HEK293 (cell line): Measurements from ENCODE around the gene ANKRD33B.
"Not testable (repeated sequence)": the region's sequence is repeated elsewhere in the genome, so short reads cannot be mapped to it uniquely, and the experiment has no call there.

Experiments used
- CTCF ChIP-seq: fragments of 450-650 bp; formaldehyde crosslinking; IDR thresholded peaks from 2 replicates; pipeline ENCODE4 v1.5.1; 2016; ENCODE audit warnings: missing biosample characterization, missing genetic modification characterization
- EGR2 ChIP-seq: fragments of 450-650 bp; formaldehyde crosslinking; IDR thresholded peaks from 2 replicates; pipeline ENCODE4 v1.5.1; 2016; ENCODE audit warnings: low read depth, missing biosample characterization, missing genetic modification characterization
- KLF10 ChIP-seq: fragments of 450-650 bp; IDR thresholded peaks from 2 replicates; pipeline ENCODE4 v1.5.1; 2018; ENCODE audit warnings: missing biosample characterization, mild to moderate bottlenecking, missing genetic modification characterization
- WT1 ChIP-seq: fragments of 450-650 bp; formaldehyde crosslinking; IDR thresholded peaks from 2 replicates; pipeline ENCODE4 v1.5.1; 2016; ENCODE audit warnings: missing biosample characterization, missing genetic modification characterization
- ZNF274 ChIP-seq, 2 experiments: fragments of 200-500 bp in 1 of 2; fragments of 450-650 bp in 1 of 2; sonication (Bioruptor generic) in 1 of 2; formaldehyde crosslinking in 1 of 2; IDR thresholded peaks; 2 replicates each; pipeline versions ENCODE4 v1.5.1 to v1.6.1; 2014 to 2016; ENCODE audit warnings: borderline replicate concordance in 1 of 2, inconsistent platforms in 1 of 2, low read length in 1 of 2, missing biosample characterization in 1 of 2, missing genetic modification characterization in 1 of 2
- ZNF433 ChIP-seq: fragments of 450-650 bp; formaldehyde crosslinking; IDR thresholded peaks from 2 replicates; pipeline ENCODE4 v1.5.1; 2016; ENCODE audit warnings: missing biosample characterization, missing genetic modification characterization, low read depth
- ZNF501 ChIP-seq: fragments of 450-650 bp; formaldehyde crosslinking; IDR thresholded peaks from 2 replicates; pipeline ENCODE4 v1.5.1; 2016; ENCODE audit warnings: missing biosample characterization, missing genetic modification characterization
- ZNF777 ChIP-seq: fragments of 450-650 bp; formaldehyde crosslinking; IDR thresholded peaks from 2 replicates; pipeline ENCODE4 v1.5.1; 2017; ENCODE audit warnings: missing biosample characterization, missing genetic modification characterization, borderline replicate concordance
- ZSCAN4 ChIP-seq: fragments of 450-650 bp; formaldehyde crosslinking; IDR thresholded peaks from 2 replicates; pipeline ENCODE4 v1.5.1; 2017; ENCODE audit warnings: missing biosample characterization, missing genetic modification characterization
- TF ChIP-seq, protein P1 (sequence below): fragments of 450-650 bp; formaldehyde crosslinking; IDR thresholded peaks from 2 replicates; pipeline ENCODE4 v1.5.1; 2016; ENCODE audit warnings: missing biosample characterization, missing genetic modification characterization
- TF ChIP-seq, protein P2 (sequence below): fragments of 450-650 bp; formaldehyde crosslinking; IDR thresholded peaks from 2 replicates; pipeline ENCODE4 v1.5.1; 2016; ENCODE audit warnings: missing biosample characterization, missing genetic modification characterization
- TF ChIP-seq, protein P3 (sequence below): fragments of 450-650 bp; IDR thresholded peaks from 2 replicates; pipeline ENCODE4 v1.5.1; 2018; ENCODE audit warnings: missing biosample characterization, mild to moderate bottlenecking, missing genetic modification characterization
- TF ChIP-seq, protein P4 (sequence below): fragments of 450-650 bp; formaldehyde crosslinking; IDR thresholded peaks from 2 replicates; pipeline ENCODE4 v1.5.1; 2016; ENCODE audit warnings: missing biosample characterization, missing genetic modification characterization

- TF ChIP-seq, protein P1, sequence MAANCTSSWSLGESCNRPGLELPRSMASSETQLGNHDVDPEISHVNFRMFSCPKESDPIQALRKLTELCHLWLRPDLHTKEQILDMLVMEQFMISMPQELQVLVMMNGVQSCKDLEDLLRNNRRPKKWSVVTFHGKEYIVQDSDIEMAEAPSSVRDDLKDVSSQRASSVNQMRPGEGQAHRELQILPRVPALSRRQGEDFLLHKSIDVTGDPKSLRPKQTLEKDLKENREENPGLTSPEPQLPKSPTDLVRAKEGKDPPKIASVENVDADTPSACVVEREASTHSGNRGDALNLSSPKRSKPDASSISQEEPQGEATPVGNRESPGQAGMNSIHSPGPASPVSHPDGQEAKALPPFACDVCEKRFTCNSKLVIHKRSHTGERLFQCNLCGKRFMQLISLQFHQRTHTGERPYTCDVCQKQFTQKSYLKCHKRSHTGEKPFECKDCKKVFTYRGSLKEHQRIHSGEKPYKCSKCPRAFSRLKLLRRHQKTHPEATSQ, result not testable (repeated sequence)
- TF ChIP-seq WT1; CTCF; ZNF274 (IDR thresholded peaks at IDR 0.05; ENCODE audit: low read length); ZNF274 (tag by site-specific recombination; IDR thresholded peaks at IDR 0.05; ENCODE audit: borderline replicate concordance); KLF10 (tag by site-specific recombination); ZNF433 (tag by site-specific recombination); ZNF501 (tag by site-specific recombination); ZSCAN4 (tag by site-specific recombination); ZNF777 (tag by site-specific recombination); EGR2 (tag by site-specific recombination): not testable (repeated sequence)
- TF ChIP-seq, protein P2, sequence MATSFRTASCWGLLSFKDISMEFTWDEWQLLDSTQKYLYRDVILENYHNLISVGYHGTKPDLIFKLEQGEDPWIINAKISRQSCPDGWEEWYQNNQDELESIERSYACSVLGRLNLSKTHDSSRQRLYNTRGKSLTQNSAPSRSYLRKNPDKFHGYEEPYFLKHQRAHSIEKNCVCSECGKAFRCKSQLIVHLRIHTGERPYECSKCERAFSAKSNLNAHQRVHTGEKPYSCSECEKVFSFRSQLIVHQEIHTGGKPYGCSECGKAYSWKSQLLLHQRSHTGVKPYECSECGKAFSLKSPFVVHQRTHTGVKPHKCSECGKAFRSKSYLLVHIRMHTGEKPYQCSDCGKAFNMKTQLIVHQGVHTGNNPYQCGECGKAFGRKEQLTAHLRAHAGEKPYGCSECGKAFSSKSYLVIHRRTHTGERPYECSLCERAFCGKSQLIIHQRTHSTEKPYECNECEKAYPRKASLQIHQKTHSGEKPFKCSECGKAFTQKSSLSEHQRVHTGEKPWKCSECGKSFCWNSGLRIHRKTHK (tag by site-specific recombination), result not testable (repeated sequence)
- TF ChIP-seq, protein P3, sequence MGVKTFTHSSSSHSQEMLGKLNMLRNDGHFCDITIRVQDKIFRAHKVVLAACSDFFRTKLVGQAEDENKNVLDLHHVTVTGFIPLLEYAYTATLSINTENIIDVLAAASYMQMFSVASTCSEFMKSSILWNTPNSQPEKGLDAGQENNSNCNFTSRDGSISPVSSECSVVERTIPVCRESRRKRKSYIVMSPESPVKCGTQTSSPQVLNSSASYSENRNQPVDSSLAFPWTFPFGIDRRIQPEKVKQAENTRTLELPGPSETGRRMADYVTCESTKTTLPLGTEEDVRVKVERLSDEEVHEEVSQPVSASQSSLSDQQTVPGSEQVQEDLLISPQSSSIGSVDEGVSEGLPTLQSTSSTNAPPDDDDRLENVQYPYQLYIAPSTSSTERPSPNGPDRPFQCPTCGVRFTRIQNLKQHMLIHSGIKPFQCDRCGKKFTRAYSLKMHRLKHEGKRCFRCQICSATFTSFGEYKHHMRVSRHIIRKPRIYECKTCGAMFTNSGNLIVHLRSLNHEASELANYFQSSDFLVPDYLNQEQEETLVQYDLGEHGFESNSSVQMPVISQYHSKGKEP (tag by site-specific recombination), result not testable (repeated sequence)
- TF ChIP-seq, protein P4, sequence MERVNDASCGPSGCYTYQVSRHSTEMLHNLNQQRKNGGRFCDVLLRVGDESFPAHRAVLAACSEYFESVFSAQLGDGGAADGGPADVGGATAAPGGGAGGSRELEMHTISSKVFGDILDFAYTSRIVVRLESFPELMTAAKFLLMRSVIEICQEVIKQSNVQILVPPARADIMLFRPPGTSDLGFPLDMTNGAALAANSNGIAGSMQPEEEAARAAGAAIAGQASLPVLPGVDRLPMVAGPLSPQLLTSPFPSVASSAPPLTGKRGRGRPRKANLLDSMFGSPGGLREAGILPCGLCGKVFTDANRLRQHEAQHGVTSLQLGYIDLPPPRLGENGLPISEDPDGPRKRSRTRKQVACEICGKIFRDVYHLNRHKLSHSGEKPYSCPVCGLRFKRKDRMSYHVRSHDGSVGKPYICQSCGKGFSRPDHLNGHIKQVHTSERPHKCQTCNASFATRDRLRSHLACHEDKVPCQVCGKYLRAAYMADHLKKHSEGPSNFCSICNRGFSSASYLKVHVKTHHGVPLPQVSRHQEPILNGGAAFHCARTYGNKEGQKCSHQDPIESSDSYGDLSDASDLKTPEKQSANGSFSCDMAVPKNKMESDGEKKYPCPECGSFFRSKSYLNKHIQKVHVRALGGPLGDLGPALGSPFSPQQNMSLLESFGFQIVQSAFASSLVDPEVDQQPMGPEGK (tag by site-specific recombination), result not testable (repeated sequence)
These were observed 42.8 kb downstream of the ANKRD33B start for GRCh38 chr5:10606632-10607022.
